H1 (cell line): ENCODE measurements around the gene SLC7A10. TPM values are rescaled to one million over a fixed set of nuclear protein-coding genes. Genes with fewer than 3 reads are reported as not detected.

Source experiments
- CTCF ChIA-PET: fragments of 300-600 bp; sonication (Branson Sonifier 250); formaldehyde crosslinking; loops from one replicate; lab custom pipeline; 2021; ENCODE audit not compliant: partially characterized antibody; lab: Charles Lee
- POLR2A ChIA-PET: fragments of 300-600 bp; sonication (Branson Sonifier 250); formaldehyde crosslinking; loops from one replicate; lab custom pipeline; 2021; ENCODE audit warnings: inconsistent platforms; ENCODE audit not compliant: partially characterized antibody; lab: Charles Lee
- DNase-seq, 2 experiments: peaks; one replicate each; pipeline versions ENCODE4 v3.0.0 to v3.0.0-alpha.2; 2010 to 2022; ENCODE audit warnings: low spot score in 2 of 2, low read depth in 1 of 2, mixed read lengths in 1 of 2
- FAIRE-seq: peaks from 2 replicates; lab custom pipeline; 2011; peaks lifted over from hg19 to GRCh38; lab: Jason Lieb, UNC
- H2AFZ ChIP-seq: 2 replicates; pipeline ENCODE4 v1.8.1; 2012; ENCODE audit warnings: low read length, inconsistent platforms
- H2AK5ac ChIP-seq: 2 replicates; pipeline ENCODE4 v1.6.1; 2013; ENCODE audit warnings: low read depth, low read length
- H2BK120ac ChIP-seq: replicated peaks from 2 replicates; pipeline ENCODE3; 2013; ENCODE audit warnings: low read depth, low read length, inconsistent platforms
- H2BK12ac ChIP-seq: 2 replicates; pipeline ENCODE4 v1.6.1; 2013; ENCODE audit warnings: low read depth, low read length
- H2BK15ac ChIP-seq: 2 replicates; pipeline ENCODE4 v1.6.1; 2013; ENCODE audit warnings: low read length
- H2BK20ac ChIP-seq: 2 replicates; pipeline ENCODE4 v1.6.1; 2013; ENCODE audit warnings: low read length
- H2BK5ac ChIP-seq: 2 replicates; pipeline ENCODE4 v1.6.1; 2013; ENCODE audit warnings: low read depth, low read length
- H3K14ac ChIP-seq: 2 replicates; pipeline ENCODE4 v1.6.1; 2013; ENCODE audit warnings: inconsistent platforms; ENCODE audit not compliant: insufficient read length
- H3K18ac ChIP-seq: 2 replicates; pipeline ENCODE4 v1.6.1; 2013; ENCODE audit warnings: low read length; ENCODE audit errors: extremely low read depth
- H3K23ac ChIP-seq: 2 replicates; pipeline ENCODE4 v1.6.1; 2013; ENCODE audit warnings: inconsistent platforms; ENCODE audit not compliant: insufficient read length
- H3K23me2 ChIP-seq: 2 replicates; pipeline ENCODE4 v1.6.1; 2013; ENCODE audit warnings: low read depth, low read length
- H3K27ac ChIP-seq: 2 replicates; pipeline ENCODE4 v1.6.1; 2011; ENCODE audit warnings: low read depth, low read length, inconsistent platforms
- H3K27me3 ChIP-seq, 4 experiments: replicated peaks in 1 of 4; 1 replicate in 1 of 4; 2 replicates in 3 of 4; pipeline versions ENCODE4 v1.6.1 to v1.8.1; 2011 to 2013; ENCODE audit warnings: low read length in 3 of 4, mild to moderate bottlenecking in 3 of 4, inconsistent platforms in 2 of 4, mixed read lengths in 2 of 4, moderate library complexity in 1 of 4; ENCODE audit not compliant: control insufficient read depth in 3 of 4, insufficient read depth in 3 of 4; ENCODE audit errors: extremely low read depth in 1 of 4
- H3K36me3 ChIP-seq, 4 experiments: 2 replicates each; pipeline versions ENCODE4 v1.6.1 to v1.8.1; 2011 to 2013; ENCODE audit warnings: mild to moderate bottlenecking in 4 of 4, low read length in 3 of 4, moderate library complexity in 2 of 4, control low read depth in 1 of 4, inconsistent platforms in 1 of 4; ENCODE audit not compliant: insufficient read depth in 4 of 4, control insufficient read depth in 2 of 4
- H3K4ac ChIP-seq: replicated peaks from 2 replicates; pipeline ENCODE3; 2013; ENCODE audit warnings: low read length, low read depth, mixed read lengths, inconsistent platforms; ENCODE audit not compliant: insufficient read length
- H3K4me1 ChIP-seq, 4 experiments: replicated peaks in 1 of 4; 1 replicate in 1 of 4; 2 replicates in 3 of 4; pipeline versions ENCODE4 v1.6.1 to v1.8.1; 2011 to 2013; ENCODE audit warnings: low read length in 3 of 4, inconsistent platforms in 2 of 4, mixed read lengths in 1 of 4; ENCODE audit not compliant: insufficient read depth in 4 of 4, control insufficient read depth in 3 of 4
- H3K4me2 ChIP-seq, 2 experiments: 2 replicates each; pipeline versions ENCODE4 v1.6.1 to v1.8.1; 2011 to 2013; ENCODE audit warnings: low read depth in 2 of 2, low read length in 2 of 2, control low read depth in 1 of 2, inconsistent platforms in 1 of 2, mild to moderate bottlenecking in 1 of 2; ENCODE audit not compliant: insufficient read depth in 1 of 2
- H3K4me3 ChIP-seq, 4 experiments: fragments of 200-600, 300-600 bp in 1 of 4; sonication (generic), shearing (Covaris generic), sonication (Bioruptor Twin) in 1 of 4; 2 replicates each; pipeline versions ENCODE4 v1.5.1 to v1.8.1; 2011 to 2016; ENCODE audit warnings: low read length in 4 of 4, low read depth in 3 of 4, control low read depth in 2 of 4, inconsistent platforms in 2 of 4, mild to moderate bottlenecking in 2 of 4, mixed read lengths in 1 of 4, moderate library complexity in 1 of 4; ENCODE audit not compliant: insufficient read depth in 2 of 4; ENCODE audit errors: extremely low read depth in 1 of 4
- H3K56ac ChIP-seq: replicated peaks from 2 replicates; pipeline ENCODE3; 2013; ENCODE audit warnings: low read depth, mild to moderate bottlenecking, mixed read lengths, low read length, inconsistent platforms; ENCODE audit not compliant: insufficient read length
- H3K79me1 ChIP-seq: 2 replicates; pipeline ENCODE4 v1.6.1; 2013; ENCODE audit warnings: low read depth, low read length, control low read depth
- H3K79me2 ChIP-seq, 2 experiments: 2 replicates each; pipeline versions ENCODE4 v1.6.1 to v1.8.1; 2012 to 2013; ENCODE audit warnings: low read length in 2 of 2, mild to moderate bottlenecking in 2 of 2, inconsistent platforms in 1 of 2; ENCODE audit not compliant: insufficient read depth in 2 of 2, control insufficient read depth in 1 of 2
- H3K9ac ChIP-seq, 4 experiments: replicated peaks in 1 of 4; 1 replicate in 1 of 4; 2 replicates in 3 of 4; pipeline versions ENCODE4 v1.6.1 to v1.8.1; 2011 to 2013; ENCODE audit warnings: low read depth in 3 of 4, low read length in 3 of 4, control low read depth in 2 of 4, mild to moderate bottlenecking in 2 of 4, moderate library complexity in 2 of 4, inconsistent platforms in 1 of 4; ENCODE audit errors: extremely low read depth in 1 of 4
- H3K9me3 ChIP-seq, 2 experiments: 2 replicates each; pipeline versions ENCODE4 v1.6.1 to v1.8.1; 2012 to 2013; ENCODE audit warnings: mild to moderate bottlenecking in 2 of 2, moderate library complexity in 2 of 2, control low read depth in 1 of 2, inconsistent platforms in 1 of 2, low read depth in 1 of 2, low read length in 1 of 2, mixed read lengths in 1 of 2; ENCODE audit not compliant: insufficient read depth in 2 of 2
- H4K20me1 ChIP-seq, 2 experiments: replicated peaks in 1 of 2; 2 replicates each; pipeline versions ENCODE3 to v1.8.1; 2011 to 2013; ENCODE audit warnings: inconsistent platforms in 2 of 2, low read length in 2 of 2, mild to moderate bottlenecking in 1 of 2; ENCODE audit not compliant: insufficient read depth in 2 of 2, control insufficient read depth in 1 of 2
- H4K5ac ChIP-seq: 2 replicates; pipeline ENCODE4 v1.6.1; 2013; ENCODE audit warnings: low read length, low read depth, mixed read lengths, inconsistent platforms; ENCODE audit not compliant: insufficient read length
- H4K8ac ChIP-seq: 2 replicates; pipeline ENCODE4 v1.8.0; 2013; ENCODE audit warnings: mild to moderate bottlenecking, moderate library complexity, low read length, inconsistent platforms; ENCODE audit not compliant: insufficient read depth; ENCODE audit errors: extremely low read depth
- H4K91ac ChIP-seq: replicated peaks from 2 replicates; pipeline ENCODE3; 2013; ENCODE audit warnings: low read length, mixed read lengths, inconsistent platforms; ENCODE audit not compliant: insufficient read length
- CTCF ChIP-seq, 3 experiments: IDR thresholded peaks; 1 replicate in 2 of 3; 2 replicates in 1 of 3; pipeline versions ENCODE4 v1.5.1 to v1.6.1; 2011; ENCODE audit warnings: low read length in 3 of 3, mild to moderate bottlenecking in 3 of 3, inconsistent platforms in 2 of 3, low read depth in 1 of 3, moderate library complexity in 1 of 3; ENCODE audit not compliant: insufficient read depth in 1 of 3; ENCODE audit errors: control extremely low read depth in 1 of 3
- HDAC2 ChIP-seq, 2 experiments: fragments of 300-600 bp in 1 of 2; sonication (generic) in 1 of 2; IDR thresholded peaks; 2 replicates each; pipeline ENCODE4 v1.6.1; 2011 to 2012; ENCODE audit warnings: low read depth in 2 of 2, low read length in 2 of 2, mild to moderate bottlenecking in 2 of 2, moderate library complexity in 2 of 2, borderline replicate concordance in 1 of 2, inconsistent platforms in 1 of 2
- KDM1A ChIP-seq: fragments of 200-600, 300-600 bp; sonication (generic); IDR thresholded peaks from 2 replicates; pipeline ENCODE4 v1.7.1; 2016; ENCODE audit warnings: mild to moderate bottlenecking, low read length, borderline replicate concordance
- KDM4A ChIP-seq: IDR thresholded peaks from one replicate; pipeline ENCODE4 v1.7.1; 2012; ENCODE audit warnings: low read depth, mild to moderate bottlenecking, moderate library complexity, low read length, inconsistent platforms; ENCODE audit not compliant: severe bottlenecking
- NRF1 ChIP-seq: IDR thresholded peaks from 2 replicates; pipeline ENCODE4 v1.6.1; 2011; ENCODE audit warnings: mild to moderate bottlenecking, low read depth, low read length, improper control_type of control experiment
- TBP ChIP-seq: IDR thresholded peaks from 2 replicates; pipeline ENCODE4 v1.6.1; 2011; ENCODE audit warnings: low read depth, low read length, improper control_type of control experiment
- WGBS, 2 experiments: shearing (Covaris generic) in 1 of 2; methylation state at CpG; one replicate each; pipeline versions ENCODE4 v1.1.6 to v1.1.7; 2013 to 2015; ENCODE audit warnings: low lambda C conversion rate in 2 of 2, mixed read lengths in 2 of 2, inconsistent platforms in 1 of 2, low coverage in 1 of 2, missing lambda C conversion rate in 1 of 2; ENCODE audit not compliant: insufficient replicate concordance in 2 of 2, insufficient coverage in 1 of 2, insufficient read length in 1 of 2; ENCODE audit errors: extremely low coverage in 1 of 2, missing lambda C conversion rate in 1 of 2; 5-methylcytosine and 5-hydroxymethylcytosine counted together
- long read RNA-seq, 2 experiments: library from RNA in 1 of 2; library from capped mRNA in 1 of 2; stranded (forward); transcript quantifications; one replicate each; pipeline ENCODE4 v2.0.0, GENCODE V29; 2021; ENCODE audit warnings: inconsistent platforms in 1 of 2
- polyA minus RNA-seq, 3 experiments: library from RNA; depleted of rRNA, polyadenylated mRNA; stranded (reverse); fragments of >200 nt; gene quantifications; 1 replicate in 2 of 3; 2 replicates in 1 of 3; pipeline ENCODE4 v1.2.3, GENCODE V29; 2011
- polyA plus RNA-seq, 7 experiments: library from polyadenylated mRNA; depleted of rRNA in 3 of 7; stranded (reverse) in 5 of 7; unstranded in 2 of 7; fragments of >200 nt in 5 of 7; fragments of 200-250 nt in 2 of 7; gene quantifications; 1 replicate in 5 of 7; 2 replicates in 1 of 7; 4 replicates in 1 of 7; pipeline versions ENCODE4 v1.2.1 to v1.2.3, GENCODE V29; 2011 to 2013; ENCODE audit warnings: missing spikeins in 2 of 7, mixed read lengths in 2 of 7
- total RNA-seq: library from RNA; stranded (reverse); fragmentation: NEBNext Ultra II Directional; extraction: Animal tissue kit (Norgen Biotek cat#: 25700); gene quantifications from 2 replicates; pipeline ENCODE4 v1.2.1, GENCODE V29; 2021

SLC7A10 gene
- 3.2 and 3.7 TPM in 2 replicates for total RNA-seq
- polyA plus RNA-seq (2011; rRNA removed) = 7.1 and 11.5 TPM in 2 replicates
- polyA plus RNA-seq (2011; cell fraction: cytosol; rRNA removed) = 5.3 TPM
- 17.8 TPM for polyA plus RNA-seq (2011; cell fraction: nucleus; rRNA removed)
- 3.7 to 6.3 TPM (median 4.5 TPM) in 4 replicates for polyA plus RNA-seq (2012, experiment 1 of 2)
- polyA plus RNA-seq (2012, experiment 2 of 2) = 3.0 TPM
- 4.2 TPM for polyA plus RNA-seq (2013, experiment 1 of 2)
- 4.0 TPM for polyA plus RNA-seq (2013, experiment 2 of 2)
- polyA minus RNA-seq (2011; rRNA and poly(A)+ RNA removed) = 2.2 and 2.9 TPM in 2 replicates
- 3.4 TPM for polyA minus RNA-seq (2011; cell fraction: cytosol; rRNA and poly(A)+ RNA removed)
- polyA minus RNA-seq (2011; cell fraction: nucleus; rRNA and poly(A)+ RNA removed) = 3.1 TPM
- long read RNA-seq, experiment 1, partial matches to known transcripts = 1 of 2 reads
- long read RNA-seq, experiment 1, other reads (novel, unspliced or antisense) = 0 of 2 reads
- long read RNA-seq, experiment 2 = 0 reads

DNA sequence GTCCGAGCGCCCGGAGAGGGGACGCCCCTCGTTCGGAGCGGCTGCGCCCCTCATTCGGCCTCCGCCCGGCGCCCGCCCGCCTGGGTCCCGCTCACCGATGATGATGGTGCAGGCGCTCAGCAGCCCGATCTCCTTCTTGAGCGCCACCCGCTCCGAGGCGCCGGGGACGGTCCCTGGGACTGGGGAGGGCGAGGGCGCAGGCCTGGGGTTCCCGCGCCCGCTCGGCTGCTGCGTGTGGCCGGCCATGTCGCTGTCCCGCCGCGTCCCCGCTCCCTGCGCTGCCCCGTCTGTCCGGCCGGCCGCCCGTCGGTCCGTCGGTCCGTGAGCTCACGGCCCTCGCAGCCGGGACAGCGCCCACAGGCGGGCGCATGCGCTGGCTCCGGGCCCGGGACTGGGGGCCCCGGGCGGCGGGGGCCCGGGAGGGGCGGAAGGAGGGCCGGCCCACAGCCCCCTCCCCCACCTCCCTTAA is at the start of gene SLC7A10:
Gene SLC7A10 (minus strand): TSS at position 393 of the 469 bp plus-strand sequence. CDS start 147 bp downstream, at position 246.
- peak within 1 kb of the TSS; percentile 31 to 62 (median 41) for H3K4me3 ChIP-seq
- TF ChIP-seq HDAC2 (IDR thresholded peaks at IDR 0.05; ENCODE audit: borderline replicate concordance in 1 of 2, low read depth in 2 of 2, low read length in 2 of 2) (no peak), NRF1 (peak; percentile 34; the same call in 1 of the 2 replicates), KDM4A (peak; percentile 87), CTCF (IDR thresholded peaks at IDR 0.05; ENCODE audit: control extremely low read depth in 1 of 3, insufficient read depth in 1 of 3, low read depth in 1 of 3, low read length in 3 of 3) (peak in 2 of 3 experiments; percentile 10 to 24; a peak in 2 of 4 replicates), TBP (0 out of 2 replicates have a peak, but pooled peaks have one; percentile 9), KDM1A (no peak)

More for the DNA sequence above, at the start of gene SLC7A10:
- H4K5ac ChIP-seq = no peak within 1 kb of the TSS
- ChIA-PET CTCF (interaction anchor here (1.4 to 5.3 kb wide), 5 partner anchors 9 to 173 kb away, joined by 3 to 34 read pairs (median 8); no protein-coding TSS in a partner anchor), POLR2A (interaction anchor here (0.7 to 1.5 kb wide), 3 partner anchors 14 to 188 kb away, joined by 3 to 4 read pairs (median 4); no protein-coding TSS in a partner anchor)
- H2BK5ac ChIP-seq = peak within 1 kb of the TSS; percentile 35; the same call in 1 of the 2 replicates
- no peak within 1 kb of the TSS for H3K23ac ChIP-seq
- H2BK120ac ChIP-seq = no peak within 1 kb of the TSS
- H2AK5ac ChIP-seq = peak within 1 kb of the TSS; percentile 65; the same call in 1 of the 2 replicates
- peak within 1 kb of the TSS; percentile 75; the same call in 1 of the 2 replicates for H2BK20ac ChIP-seq
- no peak within 1 kb of the TSS for H4K91ac ChIP-seq
- H3K27ac ChIP-seq = no peak within 1 kb of the TSS
- H2BK15ac ChIP-seq = no peak within 1 kb of the TSS; the same call in 1 of the 2 replicates
- WGBS, 2 experiments = 6% methylated on average over 9 of the region's 62 CpGs; no CpG with 5 or more reads in 1 of the 2 experiments
- H3K27me3 ChIP-seq = peaks cover 16 to 33% (median 30%) of the 10 kb centered on the region in 4 experiments
- H3K56ac ChIP-seq = peak within 1 kb of the TSS; percentile 1
- peak within 1 kb of the TSS; percentile 60; the same call in 1 of the 2 replicates for H2BK12ac ChIP-seq
- peak within 1 kb of the TSS; percentile 28; the same call in 1 of the 2 replicates for H2AFZ ChIP-seq
- no peaks in the 10 kb centered on the region for H3K36me3 ChIP-seq
- H3K9me3 ChIP-seq = peaks cover 0 to 10% of the 10 kb centered on the region in 2 experiments; a peak in 1 of 4 replicates
- peaks cover 0 to 9% (median 6%) of the 10 kb centered on the region in 4 experiments; a peak in 5 of 7 replicates for H3K4me1 ChIP-seq
- peak within 1 kb of the TSS; percentile 78 for H3K18ac ChIP-seq
- no peak for FAIRE-seq
- H4K20me1 ChIP-seq = peaks cover 0 to 6% of the 10 kb centered on the region in 2 experiments
- H3K4ac ChIP-seq = peak within 1 kb of the TSS; percentile 69
- H3K79me2 ChIP-seq = no peaks in the 10 kb centered on the region
- H4K8ac ChIP-seq = peak within 1 kb of the TSS; percentile 85
- H3K23me2 ChIP-seq = peaks cover 15% of the 10 kb centered on the region; the same call in 1 of the 2 replicates
- H3K9ac ChIP-seq = peak within 1 kb of the TSS in 1 of 4 experiments; percentile 6; a peak in 1 of 7 replicates
- DNase-seq = no peak
- H3K79me1 ChIP-seq = no peaks in the 10 kb centered on the region
- H3K14ac ChIP-seq = no peak within 1 kb of the TSS
- peak within 1 kb of the TSS; percentile 87 for H3K4me2 ChIP-seq
